GM12878 (cell line): Measurements from ENCODE around the gene BNIP5. TPM values are rescaled to one million over a fixed set of nuclear protein-coding genes. Genes with fewer than 3 reads are reported as not detected.

ENCODE experiments used
- CEBPZ ChIP-seq: fragments of 150-350 bp; IDR thresholded peaks from 2 replicates; pipeline ENCODE4 v1.6.1; 2016; ENCODE audit warnings: low read depth, low read length
- FOXM1 ChIP-seq: IDR thresholded peaks from 2 replicates; pipeline ENCODE4 v1.6.1; 2012; ENCODE audit warnings: low read depth, mild to moderate bottlenecking, inconsistent platforms, low read length, moderate library complexity
- HDAC2 ChIP-seq: fragments of 200-600 bp; sonication (generic); IDR thresholded peaks from 2 replicates; pipeline ENCODE4 v1.6.1; 2017
- HSF1 ChIP-seq: fragments of 150-350 bp; IDR thresholded peaks from 2 replicates; pipeline ENCODE4 v1.6.1; 2014; ENCODE audit warnings: mild to moderate bottlenecking, low read depth, low read length
- IRF5 ChIP-seq: fragments of 450-650 bp; IDR thresholded peaks from 2 replicates; pipeline ENCODE4 v1.6.1; 2017; ENCODE audit warnings: borderline replicate concordance
- MYC ChIP-seq: IDR thresholded peaks from 2 replicates; pipeline ENCODE4 v1.6.1; 2011; ENCODE audit warnings: mild to moderate bottlenecking, low read length, moderate library complexity, inconsistent platforms; ENCODE audit not compliant: insufficient read depth, insufficient replicate concordance, insufficient read length, severe bottlenecking
- PAX8 ChIP-seq: fragments of 450-650 bp; IDR thresholded peaks from 2 replicates; pipeline ENCODE4 v1.6.1; 2017; ENCODE audit warnings: mild to moderate bottlenecking, moderate library complexity
- POLR2AphosphoS2 ChIP-seq: IDR thresholded peaks from 2 replicates; pipeline ENCODE4 v1.6.1; 2011; ENCODE audit warnings: low read depth, mild to moderate bottlenecking, low read length, improper control_type of control experiment, moderate library complexity
- PRDM15 ChIP-seq: fragments of 450-650 bp; formaldehyde crosslinking; IDR thresholded peaks from 2 replicates; pipeline ENCODE4 v1.4.0; 2020; ENCODE audit warnings: mild to moderate bottlenecking, moderate library complexity
- SMC3 ChIP-seq: IDR thresholded peaks from 2 replicates; pipeline ENCODE4 v1.6.1; 2011; ENCODE audit warnings: low read length, improper control_type of control experiment, borderline replicate concordance
- SREBF2 ChIP-seq: IDR thresholded peaks from 2 replicates; pipeline ENCODE4 v1.6.1; 2012; ENCODE audit warnings: mild to moderate bottlenecking, low read length
- STAT1 ChIP-seq: fragments of 450-650 bp; conservative IDR thresholded peaks from 2 replicates; pipeline ENCODE4 v1.6.1; 2014; ENCODE audit warnings: antibody characterized with exemption, mild to moderate bottlenecking
- SUZ12 ChIP-seq: fragments of 200-600 bp; sonication (generic); IDR thresholded peaks from one replicate; pipeline ENCODE4 v1.6.1; 2018; ENCODE audit warnings: antibody characterized with exemption, mild to moderate bottlenecking; ENCODE audit not compliant: unreplicated experiment
- ZBED1 ChIP-seq: IDR thresholded peaks from 2 replicates; pipeline ENCODE4 v1.6.1; 2016; ENCODE audit warnings: borderline replicate concordance
- ZBTB11 ChIP-seq: fragments of 450-650 bp; formaldehyde crosslinking; IDR thresholded peaks from 2 replicates; pipeline ENCODE4 v1.5.0; 2022; ENCODE audit warnings: mild to moderate bottlenecking, missing genetic modification characterization
- polyA plus RNA-seq, 11 experiments: library from polyadenylated mRNA; depleted of rRNA in 4 of 11; unstranded in 6 of 11; stranded (reverse) in 5 of 11; fragments of >200 nt; fragmentation: Nextera tagmentation in 4 of 11; fragmentation: Illumina TruSeq in 1 of 11; extraction: Ambion mirVana in 4 of 11; extraction: Trizol in 1 of 11; gene quantifications; 1 replicate in 1 of 11; 2 replicates in 10 of 11; pipeline versions ENCODE4 v1.2.1 to v1.2.3, GENCODE V29; 2011 to 2016; ENCODE audit warnings: inconsistent platforms in 2 of 11, missing spikeins in 2 of 11, low read depth in 1 of 11
- total RNA-seq, 4 experiments: library from RNA; depleted of rRNA in 3 of 4; stranded (reverse); fragments of >200 nt in 3 of 4; fragmentation: Illumina TruSeq in 1 of 4; extraction: Trizol in 1 of 4; gene quantifications; 2 replicates each; pipeline versions ENCODE4 v1.2.1 to v1.2.3, GENCODE V29; 2013 to 2021

Gene BNIP5
- total and polyA plus RNA-seq, 10 of the 15 experiments (the other 5 are each of a cell fraction or from before 2014, with no cell fraction given): 0.02 to 0.68 (median 0.05) TPM; not detected in 2

GRCh38 chr6:36340618-36341454 lies 4.1 kb upstream of the BNIP5 start (continued):
- TF ChIP-seq ZBTB11 (CRISPR knock-in tag) (no peak), PRDM15 (CRISPR knock-in tag) (no peak), FOXM1 (0 out of 2 replicates have a peak, but pooled peaks have one; percentile 34), MYC (no peak), HSF1 (no peak), PAX8 (no peak), SUZ12 (no peak), SMC3 (peak; percentile 86), STAT1 (no peak), POLR2AphosphoS2 (no peak), SREBF2 (no peak), CEBPZ (no peak), HDAC2 (no peak), IRF5 (no peak), ZBED1 (0 out of 2 replicates have a peak, but pooled peaks have one; percentile 54)
